NT2/D1 (cell line): ENCODE results near the gene SNX9.

Source experiments
- DNase-seq: peaks from one replicate; pipeline ENCODE4 v3.0.0-alpha.2; 2011; ENCODE audit warnings: low read depth, low spot score
- H3K27me3 ChIP-seq: 2 replicates; pipeline ENCODE4 v1.6.0; 2011; ENCODE audit warnings: mild to moderate bottlenecking; ENCODE audit not compliant: insufficient read length, insufficient read depth
- H3K36me3 ChIP-seq: 2 replicates; pipeline ENCODE4 v1.6.1; 2011; ENCODE audit warnings: mild to moderate bottlenecking, low read length, mixed read lengths; ENCODE audit not compliant: insufficient read depth, insufficient read length
- H3K4me1 ChIP-seq: 2 replicates; pipeline ENCODE4 v1.5.1; 2011; ENCODE audit not compliant: insufficient read depth, insufficient read length
- H3K4me3 ChIP-seq: 2 replicates; pipeline ENCODE4 v1.5.1; 2011; ENCODE audit warnings: low read depth; ENCODE audit not compliant: insufficient read length
- H3K9ac ChIP-seq: 2 replicates; pipeline ENCODE4 v1.6.0; 2011; ENCODE audit warnings: low read depth; ENCODE audit not compliant: insufficient read length
- H3K9me3 ChIP-seq: 2 replicates; pipeline ENCODE4 v1.5.1; 2011; ENCODE audit warnings: mild to moderate bottlenecking, low read length; ENCODE audit not compliant: insufficient read depth
- SUZ12 ChIP-seq: IDR thresholded peaks from 2 replicates; pipeline ENCODE4 v1.6.1; 2011; ENCODE audit not compliant: insufficient read length, insufficient read depth; ENCODE audit errors: extremely low read depth
- YY1 ChIP-seq: IDR thresholded peaks from 2 replicates; pipeline ENCODE4 v1.6.1; 2011; ENCODE audit not compliant: insufficient read length, insufficient read depth
- ZNF274 ChIP-seq: IDR thresholded peaks from 2 replicates; pipeline ENCODE4 v1.6.1; 2011; ENCODE audit warnings: mild to moderate bottlenecking, low read depth, low read length

SNX9 gene

DNA sequence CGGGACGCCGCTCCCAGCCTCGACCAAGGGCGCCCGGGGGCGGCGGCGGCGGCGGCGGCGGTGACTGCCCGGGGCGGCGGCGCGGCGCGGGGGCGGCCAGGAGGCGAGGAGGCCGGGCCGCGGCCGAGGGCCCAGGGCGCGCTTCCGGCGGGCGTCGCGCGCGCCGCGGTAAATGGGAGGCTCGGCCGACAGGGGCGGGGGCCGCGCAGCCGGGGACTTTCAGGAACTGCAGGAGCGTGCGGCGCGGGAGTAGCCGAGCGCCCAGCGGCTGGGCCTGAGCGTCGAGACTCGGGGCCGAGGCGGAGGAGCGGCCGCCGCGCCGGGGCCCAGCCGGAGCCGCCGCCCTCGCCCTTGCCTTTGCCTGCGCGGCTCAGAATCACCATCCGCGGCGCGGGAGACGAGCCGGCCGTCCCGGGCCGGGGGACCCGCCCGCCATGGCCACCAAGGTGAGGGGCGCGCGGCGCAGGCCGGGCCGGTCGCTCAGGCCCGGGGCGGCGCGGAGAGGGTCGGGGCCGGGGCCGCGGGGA, at the start of gene SNX9:
Gene SNX9, plus strand, starts transcription at position 246 of the 527 bp plus-strand sequence. Its CDS starts 189 bp downstream, at position 435.
- TF ChIP-seq YY1 = no peak
- TF ChIP-seq ZNF274 = no peak
- no peak for TF ChIP-seq SUZ12

DNA sequence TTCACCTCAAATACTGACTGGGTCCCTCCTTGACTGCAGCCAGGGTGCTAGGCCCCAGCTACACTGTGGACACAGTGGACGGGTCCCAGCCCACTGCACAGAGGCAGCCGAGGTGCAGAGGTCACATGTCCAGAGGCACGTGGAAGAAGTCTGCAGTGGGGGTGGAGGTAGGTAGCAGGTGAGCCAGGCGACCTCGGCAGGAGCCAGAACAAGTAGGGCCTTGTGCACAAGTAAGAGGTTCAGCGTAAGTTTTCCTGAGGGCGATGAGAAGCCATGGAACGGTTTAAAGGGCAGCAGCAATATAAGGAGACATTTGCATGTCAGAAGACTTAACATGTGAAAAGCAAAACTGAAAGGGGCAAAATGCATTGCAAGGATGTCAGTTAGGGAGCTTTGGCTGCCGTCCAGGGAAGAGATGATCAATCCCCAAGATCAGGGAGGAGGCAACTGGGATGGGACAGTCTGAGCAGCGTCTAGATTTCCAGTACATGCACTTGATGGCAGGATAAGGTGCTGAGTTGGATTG, 49.7 kb upstream of the SNX9 start:
- Histone ChIP-seq H3K36me3 (no peaks in the 10 kb centered on the region), H3K9ac (no peak overlapping the region), H3K4me3 (no peak overlapping the region), H3K4me1 (peaks cover 7% of the 10 kb centered on the region), H3K27me3 (no peaks in the 10 kb centered on the region), H3K9me3 (no peaks in the 10 kb centered on the region)
- DNase-seq = no peak
- TF ChIP-seq YY1 (no peak), ZNF274 (no peak), SUZ12 (no peak)

More for the DNA sequence above, at the start of gene SNX9:
- no peaks in the 10 kb centered on the region for H3K4me1 ChIP-seq
- H3K9ac ChIP-seq = peak within 1 kb of the TSS; percentile 89
- no peaks in the 10 kb centered on the region for H3K9me3 ChIP-seq
- peak; percentile 32 for DNase-seq
- H3K36me3 ChIP-seq = no peaks in the 10 kb centered on the region
- H3K4me3 ChIP-seq = peak within 1 kb of the TSS; percentile 69
- peaks cover 6% of the 10 kb centered on the region for H3K27me3 ChIP-seq

GRCh38 chr6:157774153-157775135, 48.6 kb upstream of the SNX9 start:
- no peaks in the 10 kb centered on the region for H3K27me3 ChIP-seq
- DNase-seq = no peak

GRCh38 chr6:157775376-157775775, 47.7 kb upstream of the SNX9 start:
- H3K4me1 ChIP-seq = peaks cover 2% of the 10 kb centered on the region
- DNase-seq = no peak
- TF ChIP-seq YY1 = no peak
- no peak for TF ChIP-seq SUZ12
- no peak for TF ChIP-seq ZNF274
- no peaks in the 10 kb centered on the region for H3K36me3 ChIP-seq
- H3K4me3 ChIP-seq = no peak overlapping the region
- H3K9me3 ChIP-seq = no peaks in the 10 kb centered on the region
- no peaks in the 10 kb centered on the region for H3K27me3 ChIP-seq
- no peak overlapping the region for H3K9ac ChIP-seq

More at GRCh38 chr6:157774153-157775135, 48.6 kb upstream of the SNX9 start:
- H3K36me3 ChIP-seq = no peaks in the 10 kb centered on the region
- no peak overlapping the region for H3K4me3 ChIP-seq
- no peak overlapping the region for H3K9ac ChIP-seq
- no peaks in the 10 kb centered on the region for H3K9me3 ChIP-seq
- TF ChIP-seq ZNF274 = no peak
- TF ChIP-seq SUZ12 = no peak
- TF ChIP-seq YY1 = no peak
- peaks cover 5% of the 10 kb centered on the region for H3K4me1 ChIP-seq

GRCh38 chr6:157777344-157777743, 45.7 kb upstream of the SNX9 start:
- no peak for DNase-seq
- no peak for TF ChIP-seq SUZ12
- TF ChIP-seq YY1 = no peak
- TF ChIP-seq ZNF274 = no peak

GRCh38 chr6:157778719-157779118, 44.3 kb upstream of the SNX9 start:
- Histone ChIP-seq H3K9ac (no peak overlapping the region), H3K4me3 (no peak overlapping the region), H3K9me3 (no peaks in the 10 kb centered on the region), H3K4me1 (no peaks in the 10 kb centered on the region), H3K27me3 (no peaks in the 10 kb centered on the region), H3K36me3 (no peaks in the 10 kb centered on the region)
- DNase-seq = no peak
- TF ChIP-seq ZNF274 (no peak), SUZ12 (no peak), YY1 (no peak)

More at GRCh38 chr6:157777344-157777743, 45.7 kb upstream of the SNX9 start:
- Histone ChIP-seq H3K36me3 (no peaks in the 10 kb centered on the region), H3K9ac (no peak overlapping the region), H3K4me1 (peaks cover 2% of the 10 kb centered on the region), H3K9me3 (no peaks in the 10 kb centered on the region), H3K4me3 (no peak overlapping the region), H3K27me3 (no peaks in the 10 kb centered on the region)
